Measurements from ENCODE around the gene SEZ6L.
A peak's percentile ranks its signal among the peaks of the same experiment; 100 is the strongest.

SEZ6L gene

GRCh38 chr22:26164174-26164573, 5.1 kb upstream of the SEZ6L start:
- H3K36me3 ChIP-seq (ENCODE audit: low read depth): no peaks in the 10 kb centered on the region
- DNase-seq (ENCODE audit: low spot score) (no peak), ATAC-seq (ENCODE audit: low read depth) (no peak)
- no peaks in the 10 kb centered on the region for H3K9me3 ChIP-seq (ENCODE audit: severe bottlenecking)
- no peaks in the 10 kb centered on the region for H3K4me1 ChIP-seq (ENCODE audit: insufficient read depth, poor library complexity, severe bottlenecking)
- no peak overlapping the region for H3K27ac ChIP-seq (ENCODE audit: poor library complexity, severe bottlenecking)
- no peak overlapping the region for H3K4me3 ChIP-seq (ENCODE audit: severe bottlenecking)
- TF ChIP-seq CTCF (IDR thresholded peaks at IDR 0.05; ENCODE audit: poor library complexity, severe bottlenecking): no peak
- H3K27me3 ChIP-seq (ENCODE audit: insufficient read depth, poor library complexity, severe bottlenecking): peaks cover 55% of the 10 kb centered on the region

- Histone ChIP-seq H3K27me3 (ENCODE audit: insufficient read depth, poor library complexity, severe bottlenecking) (peaks cover 60% of the 10 kb centered on the region), H3K4me1 (ENCODE audit: insufficient read depth, poor library complexity, severe bottlenecking) (no peaks in the 10 kb centered on the region), H3K27ac (ENCODE audit: poor library complexity, severe bottlenecking) (no peak overlapping the region), H3K36me3 (ENCODE audit: low read depth) (no peaks in the 10 kb centered on the region), H3K9me3 (ENCODE audit: severe bottlenecking) (no peaks in the 10 kb centered on the region), H3K4me3 (ENCODE audit: severe bottlenecking) (no peak overlapping the region)
- no peak for ATAC-seq (ENCODE audit: low read depth)
- TF ChIP-seq CTCF (IDR thresholded peaks at IDR 0.05; ENCODE audit: poor library complexity, severe bottlenecking): no peak
- DNase-seq (ENCODE audit: low spot score): no peak
These were observed 871 bp upstream of the SEZ6L start for GRCh38 chr22:26168330-26168851.

GRCh38 chr22:26168939-26169314, 335 bp upstream of the SEZ6L start:
- no peak for TF ChIP-seq CTCF (IDR thresholded peaks at IDR 0.05; ENCODE audit: poor library complexity, severe bottlenecking)
- Histone ChIP-seq H3K27ac (ENCODE audit: poor library complexity, severe bottlenecking) (no peak overlapping the region), H3K4me1 (ENCODE audit: insufficient read depth, poor library complexity, severe bottlenecking) (no peaks in the 10 kb centered on the region), H3K36me3 (ENCODE audit: low read depth) (no peaks in the 10 kb centered on the region), H3K4me3 (ENCODE audit: severe bottlenecking) (no peak overlapping the region), H3K9me3 (ENCODE audit: severe bottlenecking) (no peaks in the 10 kb centered on the region), H3K27me3 (ENCODE audit: insufficient read depth, poor library complexity, severe bottlenecking) (peaks cover 60% of the 10 kb centered on the region)
- ATAC-seq (ENCODE audit: low read depth) (peak; percentile 38; the same call in 2 of the 3 replicates), DNase-seq (ENCODE audit: low spot score) (no peak)

GRCh38 chr22:26170112-26170492, 840 bp downstream of the SEZ6L start:
- Histone ChIP-seq H3K27me3 (ENCODE audit: insufficient read depth, poor library complexity, severe bottlenecking) (peaks cover 60% of the 10 kb centered on the region), H3K4me3 (ENCODE audit: severe bottlenecking) (no peak overlapping the region), H3K9me3 (ENCODE audit: severe bottlenecking) (no peaks in the 10 kb centered on the region), H3K27ac (ENCODE audit: poor library complexity, severe bottlenecking) (no peak overlapping the region), H3K36me3 (ENCODE audit: low read depth) (no peaks in the 10 kb centered on the region), H3K4me1 (ENCODE audit: insufficient read depth, poor library complexity, severe bottlenecking) (no peaks in the 10 kb centered on the region)
- DNase-seq (ENCODE audit: low spot score): no peak
- no peak for TF ChIP-seq CTCF (IDR thresholded peaks at IDR 0.05; ENCODE audit: poor library complexity, severe bottlenecking)
- no peak for ATAC-seq (ENCODE audit: low read depth)

GRCh38 chr22:26170795-26171580, 1.7 kb downstream of the SEZ6L start:
- H3K27me3 ChIP-seq (ENCODE audit: insufficient read depth, poor library complexity, severe bottlenecking): peaks cover 57% of the 10 kb centered on the region
- DNase-seq (ENCODE audit: low spot score) (no peak), ATAC-seq (ENCODE audit: low read depth) (no peak)
- no peaks in the 10 kb centered on the region for H3K9me3 ChIP-seq (ENCODE audit: severe bottlenecking)
- no peak overlapping the region for H3K27ac ChIP-seq (ENCODE audit: poor library complexity, severe bottlenecking)
- no peak for TF ChIP-seq CTCF (IDR thresholded peaks at IDR 0.05; ENCODE audit: poor library complexity, severe bottlenecking)
- H3K4me3 ChIP-seq (ENCODE audit: severe bottlenecking): no peak overlapping the region
- no peaks in the 10 kb centered on the region for H3K4me1 ChIP-seq (ENCODE audit: insufficient read depth, poor library complexity, severe bottlenecking)
- H3K36me3 ChIP-seq (ENCODE audit: low read depth): no peaks in the 10 kb centered on the region
